Islet of Langerhans (tissue), 1 donor: ENCODE measurements around the gene C12orf75.

Experiments
- FAIRE-seq: peaks from one replicate; lab custom pipeline; 2011; peaks lifted over from hg19 to GRCh38; lab: Jason Lieb, UNC

C12orf75 gene

DNA sequence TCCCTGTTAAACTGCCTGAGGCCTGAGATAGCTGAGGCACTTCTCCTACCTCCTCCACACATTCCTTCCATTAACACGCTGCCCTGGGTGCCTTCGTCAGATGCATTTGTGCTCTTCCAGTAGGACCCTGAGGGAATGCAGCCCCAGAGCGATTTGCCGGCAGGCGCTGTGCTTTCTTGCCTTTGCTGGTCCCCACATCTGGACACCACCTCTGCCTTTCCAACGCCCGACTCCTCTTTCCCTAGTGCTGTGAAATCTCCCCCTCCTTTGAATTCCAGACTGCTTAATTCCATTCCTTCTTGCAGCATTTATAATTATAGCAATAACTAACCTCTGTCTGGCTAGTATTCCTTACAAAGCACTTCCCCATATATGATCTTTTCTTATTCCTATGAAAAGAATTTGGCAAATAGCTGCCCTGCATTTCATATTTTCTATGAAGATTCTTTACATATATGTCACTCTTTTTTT lies 88.4 kb downstream of the C12orf75 start:
- FAIRE-seq = no peak

GRCh38 chr12:105419606-105420005 lies 89.1 kb downstream of the C12orf75 start:
- FAIRE-seq = no peak

- FAIRE-seq = no peak
Measured at GRCh38 chr12:105420046-105420445, 89.6 kb downstream of the C12orf75 start.

- no peak for FAIRE-seq
Measured at GRCh38 chr12:105420659-105421240, 90.3 kb downstream of the C12orf75 start.
